Type B pancreatic cell (in vitro differentiated cells): ENCODE results near the gene DLG1. TPM values are rescaled to one million over a fixed set of nuclear protein-coding genes. Genes with fewer than 3 reads are reported as not detected.

Experiments
- DNase-seq: peaks from one replicate; pipeline ENCODE4 v3.0.0; 2021; ENCODE audit warnings: mixed read lengths; ENCODE audit not compliant: unreplicated experiment; ENCODE audit errors: extremely low spot score
- H3K27ac Mint-ChIP-seq: 2 replicates; pipeline ENCODE4 v1.8.0; 2021; ENCODE audit warnings: mild to moderate bottlenecking, mixed read lengths
- H3K27me3 Mint-ChIP-seq: 2 replicates; pipeline ENCODE4 v1.8.0; 2021; ENCODE audit warnings: mixed read lengths
- H3K36me3 Mint-ChIP-seq: 2 replicates; pipeline ENCODE4 v1.8.0; 2021; ENCODE audit warnings: mixed read lengths
- H3K4me1 Mint-ChIP-seq: one replicate; pipeline ENCODE4 v1.8.0; 2021; ENCODE audit warnings: mixed read lengths; ENCODE audit not compliant: unreplicated experiment
- H3K4me3 Mint-ChIP-seq: 2 replicates; pipeline ENCODE4 v1.8.0; 2021; ENCODE audit warnings: mild to moderate bottlenecking, mixed read lengths
- H3K9me3 Mint-ChIP-seq: 2 replicates; pipeline ENCODE4 v1.8.0; 2021; ENCODE audit warnings: mixed read lengths
- total RNA-seq: library from RNA; stranded (reverse); gene quantifications from 2 replicates; pipeline ENCODE4 v1.2.1, GENCODE V29; 2021; ENCODE audit warnings: low replicate concordance
- TF ChIP-seq, protein P1 (sequence below): fragments of 200-600 bp; sonication (generic); conservative IDR thresholded peaks from 2 replicates; pipeline ENCODE4 v1.5.0; 2021; ENCODE audit warnings: antibody characterized with exemption, mild to moderate bottlenecking

DLG1 gene
- total RNA-seq, 1 donor from 2014 or later = 95.9 TPM

DNA sequence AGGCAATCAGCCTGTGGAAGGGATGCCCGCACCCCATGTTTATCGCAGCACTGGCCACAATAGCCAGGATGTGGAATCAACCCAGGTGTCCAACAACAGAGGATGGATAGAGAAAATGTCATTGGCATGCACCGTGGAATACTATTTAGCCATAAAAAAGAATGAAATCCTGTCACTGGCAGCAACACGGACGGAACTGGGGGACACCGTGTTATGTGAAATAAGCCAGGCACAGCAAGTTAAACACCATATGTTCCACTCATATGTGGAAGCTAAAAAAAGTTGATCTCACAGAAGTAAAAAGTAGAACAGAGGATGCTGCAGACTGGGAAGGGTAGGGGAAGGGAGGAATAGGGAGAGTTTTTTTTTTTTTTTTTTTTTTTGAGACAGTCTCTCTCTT, 284.4 kb downstream of the DLG1 start:
- no peaks in the 10 kb centered on the region for H3K9me3 Mint-ChIP-seq
- H3K4me3 Mint-ChIP-seq = no peak overlapping the region
- H3K36me3 Mint-ChIP-seq = no peaks in the 10 kb centered on the region
- H3K27ac Mint-ChIP-seq = no peak overlapping the region
- no peak for DNase-seq
- H3K4me1 Mint-ChIP-seq = peaks cover 4% of the 10 kb centered on the region
- TF ChIP-seq, protein P1, sequence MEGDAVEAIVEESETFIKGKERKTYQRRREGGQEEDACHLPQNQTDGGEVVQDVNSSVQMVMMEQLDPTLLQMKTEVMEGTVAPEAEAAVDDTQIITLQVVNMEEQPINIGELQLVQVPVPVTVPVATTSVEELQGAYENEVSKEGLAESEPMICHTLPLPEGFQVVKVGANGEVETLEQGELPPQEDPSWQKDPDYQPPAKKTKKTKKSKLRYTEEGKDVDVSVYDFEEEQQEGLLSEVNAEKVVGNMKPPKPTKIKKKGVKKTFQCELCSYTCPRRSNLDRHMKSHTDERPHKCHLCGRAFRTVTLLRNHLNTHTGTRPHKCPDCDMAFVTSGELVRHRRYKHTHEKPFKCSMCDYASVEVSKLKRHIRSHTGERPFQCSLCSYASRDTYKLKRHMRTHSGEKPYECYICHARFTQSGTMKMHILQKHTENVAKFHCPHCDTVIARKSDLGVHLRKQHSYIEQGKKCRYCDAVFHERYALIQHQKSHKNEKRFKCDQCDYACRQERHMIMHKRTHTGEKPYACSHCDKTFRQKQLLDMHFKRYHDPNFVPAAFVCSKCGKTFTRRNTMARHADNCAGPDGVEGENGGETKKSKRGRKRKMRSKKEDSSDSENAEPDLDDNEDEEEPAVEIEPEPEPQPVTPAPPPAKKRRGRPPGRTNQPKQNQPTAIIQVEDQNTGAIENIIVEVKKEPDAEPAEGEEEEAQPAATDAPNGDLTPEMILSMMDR = no peak
- peaks cover under 1% of the 10 kb centered on the region for H3K27me3 Mint-ChIP-seq

DNA sequence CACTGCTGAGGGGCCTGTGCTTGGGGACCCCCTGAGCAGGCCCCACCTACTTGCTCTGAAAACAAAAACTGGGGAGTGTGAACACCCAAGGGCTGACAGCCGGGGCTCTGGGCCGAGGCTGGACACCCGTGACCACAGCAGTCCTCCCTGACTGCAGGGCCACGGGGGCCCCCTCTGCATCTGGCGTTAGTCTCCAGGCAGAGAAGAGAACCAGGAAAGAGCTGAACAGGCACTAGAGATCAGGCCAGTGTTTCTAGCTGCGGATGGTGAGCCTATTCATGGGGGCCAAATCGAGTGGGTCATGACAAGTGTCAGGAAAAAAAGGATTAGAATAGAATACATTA, 285.9 kb downstream of the DLG1 start:
- H3K36me3 Mint-ChIP-seq = no peaks in the 10 kb centered on the region
- no peak overlapping the region for H3K27ac Mint-ChIP-seq
- H3K4me1 Mint-ChIP-seq = no peaks in the 10 kb centered on the region
- no peak for DNase-seq
- TF ChIP-seq, protein P1 = no peak
- no peaks in the 10 kb centered on the region for H3K27me3 Mint-ChIP-seq
- H3K9me3 Mint-ChIP-seq = no peaks in the 10 kb centered on the region
- no peak overlapping the region for H3K4me3 Mint-ChIP-seq

DNA sequence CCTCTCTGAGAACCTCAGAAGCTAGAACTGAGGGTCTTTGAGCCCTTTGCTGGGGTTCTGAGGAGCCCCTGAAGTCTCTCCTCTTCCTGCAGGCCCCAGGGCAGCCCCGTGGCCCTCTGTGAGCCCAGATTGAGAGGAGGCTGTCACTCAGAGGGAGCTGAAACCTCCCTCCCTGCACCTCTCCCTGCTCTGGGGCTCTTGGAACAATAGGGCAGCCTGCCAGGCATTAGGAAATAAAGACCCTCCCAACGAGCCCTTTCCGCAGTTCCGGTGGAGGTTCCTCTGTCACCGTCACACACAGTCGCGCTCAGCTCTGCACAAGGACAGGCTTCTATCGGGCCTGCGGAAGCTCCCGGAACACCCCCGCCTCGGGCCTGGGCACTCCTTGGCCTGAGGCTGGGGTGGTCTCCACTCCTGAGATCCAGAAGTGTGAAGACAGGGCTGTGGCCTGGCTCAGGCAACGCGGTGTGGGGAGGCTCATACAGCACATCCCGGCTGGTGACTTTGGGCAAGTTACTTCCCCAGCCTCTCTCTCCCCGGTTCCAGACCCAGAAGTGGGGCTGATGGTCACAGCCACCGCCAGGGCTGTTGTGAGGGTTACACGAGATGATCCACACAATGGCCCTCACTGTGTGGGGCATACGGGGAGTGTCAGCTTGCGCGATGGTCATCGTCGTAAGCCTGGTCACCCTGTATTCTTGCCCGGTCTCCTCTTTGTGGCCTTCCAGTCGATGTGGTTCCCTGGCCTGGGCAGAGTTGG, 286.5 kb downstream of the DLG1 start:
- no peak overlapping the region for H3K27ac Mint-ChIP-seq
- TF ChIP-seq, protein P1 = no peak
- H3K4me3 Mint-ChIP-seq = no peak overlapping the region
- DNase-seq = no peak
- no peaks in the 10 kb centered on the region for H3K27me3 Mint-ChIP-seq
- no peaks in the 10 kb centered on the region for H3K36me3 Mint-ChIP-seq
- no peaks in the 10 kb centered on the region for H3K4me1 Mint-ChIP-seq
- no peaks in the 10 kb centered on the region for H3K9me3 Mint-ChIP-seq

DNA sequence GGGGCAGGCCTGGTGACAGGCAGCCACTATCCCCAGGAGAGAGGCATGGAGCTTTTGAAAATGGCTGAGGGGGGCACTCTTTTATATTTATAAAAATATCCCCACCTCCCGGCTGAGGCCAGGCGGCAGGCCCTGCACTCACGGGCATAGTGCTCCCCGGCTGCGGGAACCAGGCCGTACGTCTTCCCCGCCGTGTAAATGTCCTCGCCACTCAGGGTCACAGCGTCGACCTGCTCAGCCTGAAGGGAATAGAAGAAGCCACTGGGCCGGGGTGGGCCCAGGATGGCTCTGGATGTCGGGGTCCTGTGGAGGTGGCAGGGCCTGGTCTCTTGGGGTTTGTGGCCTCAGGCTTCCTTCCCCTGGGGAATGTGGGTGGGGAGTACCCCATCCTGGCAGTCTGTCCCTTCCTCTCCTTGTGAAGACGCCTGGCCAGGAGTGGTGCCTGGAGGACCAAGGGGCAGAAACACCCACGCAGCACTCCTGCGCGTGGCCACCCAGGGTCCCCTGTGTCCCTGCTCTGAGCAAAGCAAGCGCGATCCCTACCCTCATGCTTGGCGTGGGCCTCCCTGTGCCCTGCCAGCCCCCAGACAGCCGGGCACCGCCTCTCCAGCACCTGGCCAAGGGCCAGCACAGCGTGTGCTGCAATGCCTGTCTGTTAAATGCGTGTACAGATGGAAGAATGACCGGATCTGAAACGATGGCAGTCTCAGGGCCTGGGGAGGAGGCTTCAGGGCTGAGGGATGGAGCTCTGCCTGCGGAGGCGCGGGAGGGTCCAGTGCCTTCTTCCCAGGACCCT, 287.7 kb downstream of the DLG1 start:
- no peaks in the 10 kb centered on the region for H3K36me3 Mint-ChIP-seq
- H3K27me3 Mint-ChIP-seq = no peaks in the 10 kb centered on the region
- TF ChIP-seq, protein P1 = no peak
- no peak overlapping the region for H3K27ac Mint-ChIP-seq
- H3K4me1 Mint-ChIP-seq = no peaks in the 10 kb centered on the region
- H3K9me3 Mint-ChIP-seq = no peaks in the 10 kb centered on the region
- no peak for DNase-seq
- H3K4me3 Mint-ChIP-seq = no peak overlapping the region

DNA sequence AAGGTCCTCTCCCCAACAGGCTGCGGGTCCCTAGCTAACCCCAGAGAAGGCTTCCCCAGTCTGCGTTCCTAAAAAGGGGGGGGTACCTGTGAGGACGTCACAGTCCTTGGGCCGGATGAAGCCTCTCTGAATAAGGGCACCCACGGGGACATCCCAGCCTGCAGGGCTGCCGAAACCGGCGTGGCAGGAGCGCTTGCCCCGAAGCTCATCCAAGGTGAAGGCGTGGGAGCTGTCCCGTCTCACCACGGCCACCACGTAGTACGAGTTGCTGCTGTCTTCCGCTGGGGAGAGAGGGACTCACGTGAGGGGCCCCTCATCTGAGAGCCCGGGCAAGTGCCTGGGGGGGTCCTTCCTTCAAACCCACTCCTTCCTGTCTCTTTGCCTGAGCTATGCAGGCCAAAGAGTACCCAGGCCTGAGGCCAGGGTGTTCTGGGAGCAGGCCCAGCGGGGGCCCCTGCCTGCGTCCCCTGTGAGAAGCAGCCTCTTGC, 288.8 kb downstream of the DLG1 start:
- Mint-ChIP-seq H3K27me3 (peaks cover 5% of the 10 kb centered on the region), H3K36me3 (peaks cover 5% of the 10 kb centered on the region), H3K27ac (no peak overlapping the region), H3K4me1 (peaks cover 1% of the 10 kb centered on the region), H3K4me3 (no peak overlapping the region), H3K9me3 (no peaks in the 10 kb centered on the region)
- no peak for DNase-seq
- TF ChIP-seq, protein P1 = no peak
